Kidney (tissue), 14 donors: ENCODE measurements around the gene POU2F3. TPM values are rescaled to one million over a fixed set of nuclear protein-coding genes. Genes with fewer than 3 reads are reported as not detected.

Source experiments
- DNase-seq, 5 donors: peaks; one replicate each; pipeline ENCODE4 v3.0.0-alpha.2; 2013 to 2020
- FAIRE-seq: peaks from 2 replicates; lab custom pipeline; 2012; peaks lifted over from hg19 to GRCh38; lab: Jason Lieb, UNC
- H3K27ac ChIP-seq, 2 donors: one replicate each; pipeline ENCODE4 v1.7.0; 2013; ENCODE audit warnings: low read depth in 2 of 2, low read length in 2 of 2, inconsistent platforms in 1 of 2
- H3K27me3 ChIP-seq: one replicate; pipeline ENCODE4 v1.7.1; 2013; ENCODE audit warnings: low read length, inconsistent platforms; ENCODE audit not compliant: control insufficient read depth, insufficient read depth
- H3K36me3 ChIP-seq, 3 donors: one replicate each; pipeline versions ENCODE4 v1.7.0 to v1.7.1; 2013; ENCODE audit warnings: low read length in 3 of 3, control low read depth in 1 of 3, inconsistent platforms in 1 of 3; ENCODE audit not compliant: insufficient read depth in 3 of 3, control insufficient read depth in 2 of 3
- H3K4me1 ChIP-seq, 3 donors: one replicate each; pipeline versions ENCODE4 v1.7.0 to v1.7.1; 2013; ENCODE audit warnings: low read length in 3 of 3, inconsistent platforms in 1 of 3, low read depth in 1 of 3; ENCODE audit not compliant: control insufficient read depth in 2 of 3, insufficient read depth in 2 of 3
- H3K4me3 ChIP-seq, 3 donors: one replicate each; pipeline versions ENCODE4 v1.7.0 to v1.8.1; 2013; ENCODE audit warnings: low read length in 3 of 3, control low read depth in 1 of 3, inconsistent platforms in 1 of 3
- H3K9ac ChIP-seq, 3 donors: one replicate each; pipeline versions ENCODE4 v1.7.0 to v1.7.1; 2013; ENCODE audit warnings: low read length in 3 of 3, control low read depth in 1 of 3, inconsistent platforms in 1 of 3
- H3K9me3 ChIP-seq, 3 donors: one replicate each; pipeline versions ENCODE4 v1.7.0 to v1.7.1; 2013; ENCODE audit warnings: low read length in 3 of 3, control low read depth in 1 of 3, inconsistent platforms in 1 of 3; ENCODE audit not compliant: control insufficient read depth in 2 of 3, insufficient read depth in 1 of 3
- CTCF ChIP-seq: IDR thresholded peaks from 3 replicates; pipeline ENCODE4 v1.5.1; 2012; ENCODE audit warnings: mild to moderate bottlenecking, moderate library complexity, borderline replicate concordance; ENCODE audit not compliant: insufficient read depth; ENCODE audit errors: extremely low read depth
- intact Hi-C: fragments of 100-400 bp; cut with DNase I; formaldehyde crosslinking; loops from one replicate; pipeline ENCODE4 v1.11.1; 2022
- polyA plus RNA-seq: library from polyadenylated mRNA; stranded (reverse); fragments of 350-450 nt; fragmentation: Illumina TruSeq; extraction: RNeasy Lipid Tissue Mini Kit (QIAGEN cat#74804); gene quantifications from one replicate; pipeline ENCODE4 v1.2.3, GENCODE V29; 2014; ENCODE audit warnings: low read depth, low replicate concordance; ENCODE audit not compliant: insufficient read depth
- total RNA-seq: library from RNA; stranded (reverse); fragmentation: NEBNext Ultra II Directional; extraction: Animal tissue kit (Norgen Biotek cat#: 25700); gene quantifications from one replicate; pipeline ENCODE4 v1.2.1, GENCODE V29; 2021
- donor health status: control.
- donor health status: control.
- donor health status: control.
- donor health status: control.
- donor health status: control.
- donor health status: DM: yes; HTN: yes; CAD: no.
- donor health status: Normal renal cell carcinoma (clear cell type).

Gene POU2F3
- total and polyA plus RNA-seq, 2 donors from 2014 or later = 0.85 to 1.2 TPM

- peaks cover 0 to 36% (median 31%) of the 10 kb centered on the region in 3 donors for H3K4me1 ChIP-seq
- intact Hi-C loops = no loop called here
- no peaks in the 10 kb centered on the region for H3K27me3 ChIP-seq
- no peaks in the 10 kb centered on the region for H3K9me3 ChIP-seq
- H3K9ac ChIP-seq = peak overlapping the region in 1 of 3 donors; percentile 53
- TF ChIP-seq CTCF = no peak
- DNase-seq (peak in 1 of 5 donors; percentile 40), FAIRE-seq (no peak)
- peak overlapping the region in 1 of 2 donors; percentile 69 for H3K27ac ChIP-seq
- H3K36me3 ChIP-seq = no peaks in the 10 kb centered on the region
- H3K4me3 ChIP-seq = peak overlapping the region; percentile 13 to 60 (median 56)
These were observed 27.0 kb upstream of the POU2F3 start for GRCh38 chr11:120212926-120213325.

GRCh38 chr11:120214581-120214980 lies 25.4 kb upstream of the POU2F3 start:
- H3K9me3 ChIP-seq = no peaks in the 10 kb centered on the region
- no peak for FAIRE-seq
- H3K4me3 ChIP-seq = no peak overlapping the region
- peaks cover 0 to 40% (median 39%) of the 10 kb centered on the region in 3 donors for H3K4me1 ChIP-seq
- no peak for TF ChIP-seq CTCF
- no peak overlapping the region for H3K9ac ChIP-seq
- intact Hi-C loops = no loop called here
- no peaks in the 10 kb centered on the region for H3K27me3 ChIP-seq
- H3K36me3 ChIP-seq = no peaks in the 10 kb centered on the region
- no peak overlapping the region for H3K27ac ChIP-seq
- peak in 1 of 5 donors; percentile 10 for DNase-seq

- Histone ChIP-seq H3K27me3 (no peaks in the 10 kb centered on the region), H3K36me3 (no peaks in the 10 kb centered on the region), H3K9me3 (no peaks in the 10 kb centered on the region), H3K4me1 (peaks cover 0 to 45% (median 38%) of the 10 kb centered on the region in 3 donors), H3K27ac (peak overlapping the region; percentile 11 to 57), H3K4me3 (peak overlapping the region in 1 of 3 donors; percentile 15), H3K9ac (no peak overlapping the region)
- peak in 1 of 5 donors; percentile 84 for DNase-seq
- FAIRE-seq = no peak
- intact Hi-C loops = no loop called here
- no peak for TF ChIP-seq CTCF
These were observed 24.3 kb upstream of the POU2F3 start for GRCh38 chr11:120215634-120216033.
